Fibroblast of lung (primary cell): ENCODE measurements around the gene S100A10. TPM values are rescaled to one million over a fixed set of nuclear protein-coding genes. Genes with fewer than 3 reads are reported as not detected.

Source experiments
- DNase-seq, 2 donors: peaks; one replicate each; pipeline versions ENCODE4 v3.0.0 to v3.0.0-alpha.2; 2010; ENCODE audit warnings: low read depth in 2 of 2
- H2AFZ ChIP-seq: 2 replicates; pipeline ENCODE4 v1.5.1; 2012; ENCODE audit warnings: low read length, control low read depth, inconsistent platforms
- H3K27ac ChIP-seq: 2 replicates; pipeline ENCODE4 v1.5.1; 2011; ENCODE audit warnings: low read length, control low read depth; ENCODE audit not compliant: insufficient read depth
- H3K27me3 ChIP-seq: 2 replicates; pipeline ENCODE4 v1.5.1; 2011; ENCODE audit warnings: mild to moderate bottlenecking, low read length; ENCODE audit not compliant: control insufficient read depth, insufficient read depth
- H3K36me3 ChIP-seq: 2 replicates; pipeline ENCODE4 v1.5.1; 2011; ENCODE audit warnings: low read length; ENCODE audit not compliant: control insufficient read depth, insufficient read depth
- H3K4me1 ChIP-seq: 2 replicates; pipeline ENCODE4 v1.5.1; 2011; ENCODE audit warnings: low read length; ENCODE audit not compliant: control insufficient read depth, insufficient read depth; ENCODE audit errors: extremely low read depth
- H3K4me2 ChIP-seq: 2 replicates; pipeline ENCODE4 v1.5.1; 2011; ENCODE audit warnings: low read length, control low read depth; ENCODE audit not compliant: insufficient read depth; ENCODE audit errors: extremely low read depth
- H3K4me3 ChIP-seq, 4 experiments: fragments of 200-600 bp in 1 of 4; sonication (generic) in 1 of 4; replicated peaks in 1 of 4; 2 replicates each; pipeline ENCODE4 v1.5.1; 2011 to 2016; ENCODE audit warnings: low read length in 4 of 4, low read depth in 3 of 4, mild to moderate bottlenecking in 3 of 4, control low read depth in 2 of 4, inconsistent platforms in 1 of 4, mixed read lengths in 1 of 4; ENCODE audit not compliant: insufficient read depth in 1 of 4; ENCODE audit errors: control extremely low read depth in 1 of 4
- H3K79me2 ChIP-seq: 2 replicates; pipeline ENCODE4 v1.5.1; 2012; ENCODE audit warnings: mild to moderate bottlenecking, low read length, inconsistent platforms; ENCODE audit not compliant: control insufficient read depth, insufficient read depth
- H3K9ac ChIP-seq: 2 replicates; pipeline ENCODE4 v1.5.1; 2011; ENCODE audit warnings: mild to moderate bottlenecking, low read length, control low read depth; ENCODE audit not compliant: insufficient read depth
- H3K9me3 ChIP-seq: 2 replicates; pipeline ENCODE4 v1.5.1; 2012; ENCODE audit warnings: low read depth, low read length; ENCODE audit not compliant: control insufficient read depth, insufficient read depth
- H4K20me1 ChIP-seq: 2 replicates; pipeline ENCODE4 v1.5.1; 2011; ENCODE audit warnings: low read length; ENCODE audit not compliant: control insufficient read depth, insufficient read depth; ENCODE audit errors: extremely low read depth
- EZH2 ChIP-seq: IDR thresholded peaks from 2 replicates; pipeline ENCODE4 v1.5.1; 2012; ENCODE audit warnings: low read length, control low read depth, mild to moderate bottlenecking; ENCODE audit errors: missing control alignments
- polyA plus RNA-seq, 2 donors: library from polyadenylated mRNA; depleted of rRNA in 1 of 2; stranded (reverse) in 1 of 2; unstranded in 1 of 2; fragments of >200 nt; gene quantifications; 2 replicates each; pipeline ENCODE4 v1.2.1, GENCODE V29; 2011 to 2012; ENCODE audit warnings: missing spikeins in 1 of 2
- total RNA-seq: library from RNA; depleted of rRNA; stranded (reverse); fragments of >200 nt; gene quantifications from 2 replicates; pipeline ENCODE4 v1.2.1, GENCODE V29; 2014
- TF ChIP-seq, protein P1 (sequence below), 2 donors: IDR thresholded peaks in 1 of 2; conservative IDR thresholded peaks in 1 of 2; 1 replicate in 1 of 2; 2 replicates in 1 of 2; pipeline ENCODE4 v1.5.1; 2011 to 2012; ENCODE audit warnings: low read length in 2 of 2, control low read depth in 1 of 2, inconsistent platforms in 1 of 2, low read depth in 1 of 2, mild to moderate bottlenecking in 1 of 2

S100A10 gene
- total and polyA plus RNA-seq, 2 donors (not counting 1 experiment from before 2014, with no cell fraction given), result 141 to 750 TPM

- H2AFZ ChIP-seq, result no peak overlapping the region
- no peaks in the 10 kb centered on the region for H4K20me1 ChIP-seq
- no peak overlapping the region for H3K4me3 ChIP-seq
- no peak overlapping the region for H3K27ac ChIP-seq
- H3K36me3 ChIP-seq, result no peaks in the 10 kb centered on the region
- no peaks in the 10 kb centered on the region for H3K79me2 ChIP-seq
- no peaks in the 10 kb centered on the region for H3K27me3 ChIP-seq
- no peak overlapping the region for H3K4me2 ChIP-seq
- no peaks in the 10 kb centered on the region for H3K4me1 ChIP-seq
- TF ChIP-seq, protein P1, sequence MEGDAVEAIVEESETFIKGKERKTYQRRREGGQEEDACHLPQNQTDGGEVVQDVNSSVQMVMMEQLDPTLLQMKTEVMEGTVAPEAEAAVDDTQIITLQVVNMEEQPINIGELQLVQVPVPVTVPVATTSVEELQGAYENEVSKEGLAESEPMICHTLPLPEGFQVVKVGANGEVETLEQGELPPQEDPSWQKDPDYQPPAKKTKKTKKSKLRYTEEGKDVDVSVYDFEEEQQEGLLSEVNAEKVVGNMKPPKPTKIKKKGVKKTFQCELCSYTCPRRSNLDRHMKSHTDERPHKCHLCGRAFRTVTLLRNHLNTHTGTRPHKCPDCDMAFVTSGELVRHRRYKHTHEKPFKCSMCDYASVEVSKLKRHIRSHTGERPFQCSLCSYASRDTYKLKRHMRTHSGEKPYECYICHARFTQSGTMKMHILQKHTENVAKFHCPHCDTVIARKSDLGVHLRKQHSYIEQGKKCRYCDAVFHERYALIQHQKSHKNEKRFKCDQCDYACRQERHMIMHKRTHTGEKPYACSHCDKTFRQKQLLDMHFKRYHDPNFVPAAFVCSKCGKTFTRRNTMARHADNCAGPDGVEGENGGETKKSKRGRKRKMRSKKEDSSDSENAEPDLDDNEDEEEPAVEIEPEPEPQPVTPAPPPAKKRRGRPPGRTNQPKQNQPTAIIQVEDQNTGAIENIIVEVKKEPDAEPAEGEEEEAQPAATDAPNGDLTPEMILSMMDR (conservative IDR thresholded peaks at IDR 0.05 in 1 of 2, IDR thresholded peaks at IDR 0.05 in 1 of 2; ENCODE audit: low read depth in 1 of 2, low read length in 2 of 2), result no peak
- no peak for TF ChIP-seq EZH2
- no peaks in the 10 kb centered on the region for H3K9me3 ChIP-seq
- H3K9ac ChIP-seq, result no peak overlapping the region
- no peak for DNase-seq
These were observed 36.6 kb downstream of the S100A10 start for GRCh38 chr1:151956957-151957497.

DNA sequence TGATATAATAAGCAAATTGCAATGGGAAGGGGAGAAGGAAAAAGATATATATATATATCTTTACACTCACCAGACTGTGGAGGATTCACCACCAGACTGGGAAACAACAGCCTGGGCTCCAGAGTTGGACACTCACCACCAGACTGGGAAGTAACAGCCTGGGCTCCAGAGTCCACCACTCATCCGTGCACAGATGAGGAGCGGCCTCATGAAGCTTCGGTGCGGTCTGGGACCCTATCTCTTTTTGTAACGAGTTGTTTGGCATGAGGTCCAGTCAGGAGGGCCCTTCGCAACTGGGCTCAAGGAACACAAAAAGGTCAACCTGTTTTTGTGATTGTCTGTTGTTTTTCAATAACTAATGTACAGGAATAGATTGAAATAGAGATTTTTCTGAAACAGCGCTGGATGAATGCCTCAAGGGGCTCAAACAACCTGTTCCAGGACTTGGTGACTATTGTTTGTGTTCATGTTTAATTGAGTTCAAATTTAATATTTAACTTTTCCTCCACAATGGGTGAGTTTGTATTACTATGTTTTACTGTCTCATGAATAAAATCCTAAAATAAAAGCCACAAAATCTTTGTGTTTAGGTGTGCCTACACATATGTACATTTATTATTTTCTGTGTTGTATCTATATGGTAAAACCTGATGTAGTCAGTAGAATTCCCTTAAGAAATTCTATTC, 40.1 kb downstream of the S100A10 start:
- Histone ChIP-seq H3K36me3 (no peaks in the 10 kb centered on the region), H3K9ac (no peak overlapping the region), H3K9me3 (no peaks in the 10 kb centered on the region), H3K27me3 (no peaks in the 10 kb centered on the region), H3K79me2 (no peaks in the 10 kb centered on the region), H2AFZ (no peak overlapping the region), H3K4me3 (no peak overlapping the region), H3K27ac (no peak overlapping the region), H4K20me1 (no peaks in the 10 kb centered on the region), H3K4me2 (no peak overlapping the region), H3K4me1 (no peaks in the 10 kb centered on the region)
- TF ChIP-seq EZH2, result no peak
- TF ChIP-seq, protein P1 (conservative IDR thresholded peaks at IDR 0.05 in 1 of 2, IDR thresholded peaks at IDR 0.05 in 1 of 2; ENCODE audit: low read depth in 1 of 2, low read length in 2 of 2), result no peak
- DNase-seq, result no peak

DNA sequence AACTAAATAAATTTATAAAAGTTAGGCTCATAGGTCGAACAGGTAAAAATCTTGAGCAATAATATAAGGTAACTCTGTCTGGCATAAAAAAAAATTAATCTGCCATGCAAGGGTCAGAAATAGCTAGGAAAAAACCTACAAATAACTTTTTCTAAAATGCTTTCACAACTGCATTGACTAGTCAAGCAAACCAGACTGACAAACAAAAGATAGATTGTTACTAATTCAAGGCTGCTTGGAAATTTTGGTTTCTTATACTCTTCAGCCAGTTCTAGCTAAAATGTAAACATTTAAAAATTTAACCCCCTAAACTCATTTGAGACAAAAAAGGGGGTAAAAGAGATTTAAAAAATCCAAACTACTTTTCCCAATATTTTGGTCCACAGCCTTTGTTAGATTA, 40.8 kb downstream of the S100A10 start:
- Histone ChIP-seq H3K36me3 (no peaks in the 10 kb centered on the region), H3K79me2 (no peaks in the 10 kb centered on the region), H3K4me2 (no peak overlapping the region), H2AFZ (no peak overlapping the region), H3K27me3 (no peaks in the 10 kb centered on the region), H3K9me3 (no peaks in the 10 kb centered on the region), H3K4me3 (no peak overlapping the region), H3K27ac (no peak overlapping the region), H3K4me1 (no peaks in the 10 kb centered on the region), H3K9ac (no peak overlapping the region), H4K20me1 (no peaks in the 10 kb centered on the region)
- DNase-seq, result no peak
- TF ChIP-seq EZH2, result no peak
- TF ChIP-seq, protein P1 (conservative IDR thresholded peaks at IDR 0.05 in 1 of 2, IDR thresholded peaks at IDR 0.05 in 1 of 2; ENCODE audit: low read depth in 1 of 2, low read length in 2 of 2), result no peak
